SU-DHL-6 (cell line): ENCODE measurements around the gene RASA3.

Experiments
- CTCF ChIP-seq: fragments of 200-600 bp; sonication (generic); IDR thresholded peaks from one replicate; pipeline ENCODE4 v1.5.1; 2017; ENCODE audit warnings: antibody characterized with exemption, mild to moderate bottlenecking, low read length, moderate library complexity; ENCODE audit not compliant: insufficient read depth, poor library complexity, severe bottlenecking
- EZH2phosphoT487 ChIP-seq: fragments of 200-600 bp; sonication (generic), shearing (Covaris generic); conservative IDR thresholded peaks from 2 replicates; pipeline ENCODE4 v1.6.1; 2018; ENCODE audit warnings: mild to moderate bottlenecking, antibody characterized with exemption, low read length, moderate library complexity, mixed read lengths

GRCh38 chr13:113960276-113960948, 172.0 kb downstream of the RASA3 start:
- no peak for TF ChIP-seq CTCF
- TF ChIP-seq EZH2phosphoT487 = no peak
